ACC112 (cell line): ENCODE results near the gene CFAP119.
A peak's percentile ranks its signal among the peaks of the same experiment; 100 is the strongest.

Experiments used
- H2AFZ ChIP-seq: fragments of 200-600 bp; sonication (generic); one replicate; pipeline ENCODE4 v1.6.0; 2017; ENCODE audit warnings: antibody characterized with exemption, low read length; ENCODE audit not compliant: unreplicated experiment
- H3K27ac ChIP-seq: fragments of 200-600 bp; sonication (generic); 2 replicates; pipeline ENCODE4 v1.5.1; 2014; ENCODE audit warnings: low read depth, mild to moderate bottlenecking, antibody characterized with exemption, low read length, moderate library complexity
- H3K27me3 ChIP-seq: fragments of 200-600 bp; sonication (generic); 2 replicates; pipeline ENCODE4 v1.6.1; 2014; ENCODE audit warnings: mild to moderate bottlenecking, antibody characterized with exemption, low read length, moderate library complexity, mixed read lengths; ENCODE audit not compliant: insufficient read depth
- H3K36me3 ChIP-seq: fragments of 200-600 bp; sonication (generic); 2 replicates; pipeline ENCODE4 v1.6.1; 2016; ENCODE audit warnings: mild to moderate bottlenecking, antibody characterized with exemption, low read length, moderate library complexity, mixed read lengths; ENCODE audit not compliant: insufficient read depth
- H3K4me1 ChIP-seq: fragments of 200-600 bp; sonication (generic); one replicate; pipeline ENCODE4 v1.6.1; 2016; ENCODE audit warnings: low read length, mixed read lengths; ENCODE audit not compliant: insufficient read depth, unreplicated experiment, control insufficient read depth
- H3K4me3 ChIP-seq: fragments of 200-600 bp; sonication (generic); 2 replicates; pipeline ENCODE4 v1.5.1; 2014; ENCODE audit warnings: mild to moderate bottlenecking, low read depth, low read length
- H3K79me2 ChIP-seq: fragments of 200-600 bp; sonication (generic); one replicate; pipeline ENCODE4 v1.6.0; 2016; ENCODE audit warnings: low read length; ENCODE audit not compliant: control insufficient read depth, unreplicated experiment, insufficient read depth

The CFAP119 gene

DNA sequence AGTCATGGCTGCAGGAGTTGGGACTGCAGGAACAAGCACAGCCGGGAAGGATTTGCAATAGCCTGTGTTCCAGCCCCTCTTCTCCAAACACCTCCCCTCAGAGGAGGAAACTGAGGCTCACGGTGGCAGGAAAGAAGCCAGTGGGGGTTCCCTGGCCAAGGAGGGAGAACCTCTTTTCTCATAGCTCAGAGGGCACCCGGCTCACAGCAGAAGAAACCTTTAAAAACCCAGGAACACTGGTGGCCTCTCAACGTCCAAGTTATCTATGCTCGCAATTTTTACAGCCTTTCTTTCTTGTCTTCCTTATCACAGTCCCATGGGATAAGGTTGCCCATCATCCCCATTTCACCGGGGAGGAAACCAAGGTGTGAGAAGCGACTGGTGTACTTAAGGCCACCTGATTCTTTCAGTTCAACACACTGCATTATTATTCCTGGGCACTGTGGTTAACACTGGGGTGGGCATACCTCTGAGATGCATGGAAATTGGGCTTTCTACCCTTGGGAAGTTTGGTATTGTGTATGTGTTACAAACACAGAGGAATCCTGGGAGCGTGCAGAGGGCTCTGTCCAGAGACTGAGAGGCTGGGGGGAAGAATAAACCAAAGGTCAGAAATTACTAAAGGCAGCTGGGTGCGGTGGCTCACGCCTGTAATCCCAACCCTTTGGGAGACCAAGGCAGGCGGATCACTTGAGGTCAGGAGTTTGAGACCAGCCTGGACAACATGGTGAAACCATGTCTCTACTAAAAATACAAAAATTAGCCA lies 25.9 kb upstream of the CFAP119 start:
- Histone ChIP-seq H3K79me2 (peaks cover 30% of the 10 kb centered on the region), H3K36me3 (no peaks in the 10 kb centered on the region), H3K4me1 (peaks cover 13% of the 10 kb centered on the region), H3K27me3 (no peaks in the 10 kb centered on the region), H3K27ac (no peak overlapping the region), H2AFZ (peak overlapping the region; percentile 89), H3K4me3 (peak overlapping the region; percentile 87)

DNA sequence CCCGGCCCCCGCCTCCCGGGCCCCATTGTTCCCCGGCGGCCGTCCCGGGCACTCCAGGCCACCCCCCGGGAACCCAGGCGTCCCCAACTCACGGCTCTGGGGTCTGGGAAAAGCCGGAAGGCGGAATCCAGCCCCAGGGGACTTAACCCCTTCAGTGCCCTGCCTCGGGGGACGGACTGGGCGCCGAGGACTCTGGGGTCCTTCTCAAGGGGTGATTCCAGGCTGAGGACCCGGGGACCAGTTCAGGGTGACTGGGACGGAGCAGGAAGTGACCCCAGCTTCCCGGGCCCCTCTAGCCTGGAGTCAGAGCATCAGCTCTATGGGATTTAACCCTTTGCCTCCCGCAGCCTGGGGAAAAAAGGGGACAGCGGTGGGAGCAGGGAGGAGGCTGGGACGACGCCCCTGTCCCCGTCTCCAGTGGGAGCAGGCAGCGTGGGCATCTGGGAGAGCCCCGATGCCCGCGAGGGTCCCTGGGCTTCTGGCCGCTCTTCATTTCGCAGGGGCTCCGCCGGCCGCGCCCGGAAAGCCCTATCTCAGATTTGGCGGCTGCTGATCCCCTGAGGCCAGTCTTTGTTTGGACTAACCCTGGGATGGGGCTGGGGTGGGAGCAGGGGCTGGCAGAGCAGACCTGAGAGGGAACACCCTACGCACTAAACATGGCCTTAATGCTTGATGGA lies 25.2 kb upstream of the CFAP119 start, which contains the start of gene ZNF629:
Gene ZNF629, minus strand, starts transcription at position 270 of the 677 bp plus-strand sequence. CDS start 2,723 bp downstream, outside the sequence.
- H2AFZ ChIP-seq = peak within 1 kb of the TSS; percentile 89
- H3K36me3 ChIP-seq = peaks cover 6% of the 10 kb centered on the region; the same call in 1 of the 2 replicates
- H3K27me3 ChIP-seq = no peaks in the 10 kb centered on the region
- peak within 1 kb of the TSS; percentile 67 for H3K27ac ChIP-seq
- H3K4me1 ChIP-seq = peaks cover 13% of the 10 kb centered on the region
- H3K4me3 ChIP-seq = peak within 1 kb of the TSS; percentile 87
- peaks cover 30% of the 10 kb centered on the region for H3K79me2 ChIP-seq

- Histone ChIP-seq H3K27me3 (no peaks in the 10 kb centered on the region), H3K4me3 (peak overlapping the region; percentile 87), H3K4me1 (peaks cover 13% of the 10 kb centered on the region), H3K79me2 (peaks cover 30% of the 10 kb centered on the region), H3K36me3 (peaks cover 8% of the 10 kb centered on the region; the same call in 1 of the 2 replicates), H2AFZ (peak overlapping the region; percentile 89), H3K27ac (peak overlapping the region; percentile 67)
Observed at GRCh38 chr16:30786115-30786935, 24.5 kb upstream of the CFAP119 start.

- H3K27me3 ChIP-seq = no peaks in the 10 kb centered on the region
- H3K27ac ChIP-seq = peak overlapping the region; percentile 67; the same call in 1 of the 2 replicates
- peak overlapping the region; percentile 87 for H3K4me3 ChIP-seq
- H3K4me1 ChIP-seq = peaks cover 13% of the 10 kb centered on the region
- peaks cover 30% of the 10 kb centered on the region for H3K79me2 ChIP-seq
- H2AFZ ChIP-seq = no peak overlapping the region
- peaks cover 8% of the 10 kb centered on the region; the same call in 1 of the 2 replicates for H3K36me3 ChIP-seq
Observed at GRCh38 chr16:30785126-30786106, 23.6 kb upstream of the CFAP119 start.

- H3K27me3 ChIP-seq = no peaks in the 10 kb centered on the region
- H3K4me3 ChIP-seq = no peak overlapping the region
- peaks cover 13% of the 10 kb centered on the region for H3K4me1 ChIP-seq
- peaks cover 8% of the 10 kb centered on the region; the same call in 1 of the 2 replicates for H3K36me3 ChIP-seq
- H2AFZ ChIP-seq = no peak overlapping the region
- no peak overlapping the region for H3K27ac ChIP-seq
- peaks cover 30% of the 10 kb centered on the region for H3K79me2 ChIP-seq
Observed at GRCh38 chr16:30784215-30784614, 22.4 kb upstream of the CFAP119 start.

- peaks cover 13% of the 10 kb centered on the region for H3K4me1 ChIP-seq
- H3K79me2 ChIP-seq = peaks cover 30% of the 10 kb centered on the region
- no peak overlapping the region for H2AFZ ChIP-seq
- no peaks in the 10 kb centered on the region for H3K27me3 ChIP-seq
- H3K4me3 ChIP-seq = no peak overlapping the region
- H3K36me3 ChIP-seq = peaks cover 8% of the 10 kb centered on the region; the same call in 1 of the 2 replicates
- H3K27ac ChIP-seq = no peak overlapping the region
Observed at GRCh38 chr16:30783280-30784109, 21.6 kb upstream of the CFAP119 start.

- Histone ChIP-seq H3K79me2 (peaks cover 30% of the 10 kb centered on the region), H3K27ac (no peak overlapping the region), H2AFZ (no peak overlapping the region), H3K36me3 (peaks cover 8% of the 10 kb centered on the region; the same call in 1 of the 2 replicates), H3K27me3 (no peaks in the 10 kb centered on the region), H3K4me3 (no peak overlapping the region), H3K4me1 (peaks cover 15% of the 10 kb centered on the region)
Observed at GRCh38 chr16:30782486-30783279, 20.8 kb upstream of the CFAP119 start.

GRCh38 chr16:30780549-30780948 lies 18.7 kb upstream of the CFAP119 start:
- no peak overlapping the region for H3K27ac ChIP-seq
- H3K4me3 ChIP-seq = no peak overlapping the region
- no peaks in the 10 kb centered on the region for H3K27me3 ChIP-seq
- H3K36me3 ChIP-seq = peaks cover 8% of the 10 kb centered on the region; the same call in 1 of the 2 replicates
- H2AFZ ChIP-seq = no peak overlapping the region
- peaks cover 13% of the 10 kb centered on the region for H3K79me2 ChIP-seq
- H3K4me1 ChIP-seq = peaks cover 15% of the 10 kb centered on the region
